GM12878 (cell line): ENCODE measurements around the gene AGMAT. TPM values are rescaled to one million over a fixed set of nuclear protein-coding genes. Genes with fewer than 3 reads are reported as not detected.

ENCODE experiments used
- ASH2L ChIP-seq: fragments of 300-600, 200-600 bp; sonication (generic); IDR thresholded peaks from 2 replicates; pipeline ENCODE4 v1.6.1; 2017; ENCODE audit warnings: low read depth, mild to moderate bottlenecking, borderline replicate concordance
- BCL11A ChIP-seq: IDR thresholded peaks from 2 replicates; pipeline ENCODE4 v1.6.1; 2011; ENCODE audit warnings: low read depth, low read length
- BMI1 ChIP-seq: fragments of 450-650 bp; IDR thresholded peaks from 2 replicates; pipeline ENCODE4 v1.6.1; 2016; ENCODE audit warnings: mild to moderate bottlenecking, moderate library complexity, borderline replicate concordance
- CEBPB ChIP-seq, 2 experiments: fragments of 150-350 bp in 1 of 2; IDR thresholded peaks; 2 replicates each; pipeline ENCODE4 v1.6.1; 2012 to 2014; ENCODE audit warnings: low read depth in 2 of 2, low read length in 2 of 2, borderline replicate concordance in 1 of 2, inconsistent platforms in 1 of 2
- CHD2 ChIP-seq: IDR thresholded peaks from 2 replicates; pipeline ENCODE4 v1.6.1; 2011; ENCODE audit warnings: low read depth, low read length, improper control_type of control experiment, borderline replicate concordance
- CREM ChIP-seq: IDR thresholded peaks from 2 replicates; pipeline ENCODE4 v1.6.1; 2014; ENCODE audit warnings: antibody characterized with exemption, low read depth
- FOS ChIP-seq: IDR thresholded peaks from 3 replicates; pipeline ENCODE4 v1.6.1; 2011; ENCODE audit warnings: borderline replicate concordance; ENCODE audit not compliant: insufficient read length; ENCODE audit errors: extremely low read depth
- GABPA ChIP-seq: IDR thresholded peaks from 2 replicates; pipeline ENCODE4 v1.6.1; 2014; ENCODE audit warnings: antibody characterized with exemption, low read depth, mild to moderate bottlenecking, inconsistent platforms
- KLF5 ChIP-seq: fragments of 450-650 bp; IDR thresholded peaks from 2 replicates; pipeline ENCODE4 v1.6.1; 2014; ENCODE audit warnings: mild to moderate bottlenecking; ENCODE audit not compliant: partially characterized antibody
- MYB ChIP-seq: fragments of 150-350 bp; IDR thresholded peaks from 2 replicates; pipeline ENCODE4 v1.6.1; 2014; ENCODE audit warnings: mild to moderate bottlenecking, low read depth, low read length, borderline replicate concordance
- NFIC ChIP-seq: IDR thresholded peaks from 2 replicates; pipeline ENCODE4 v1.6.1; 2012; ENCODE audit warnings: low read depth, mild to moderate bottlenecking, inconsistent platforms, low read length, moderate library complexity
- NFYA ChIP-seq: IDR thresholded peaks from 2 replicates; pipeline ENCODE4 v1.6.1; 2011; ENCODE audit warnings: low read depth, mild to moderate bottlenecking, low read length, improper control_type of control experiment, borderline replicate concordance
- NRF1 ChIP-seq: conservative IDR thresholded peaks from 2 replicates; pipeline ENCODE4 v1.6.1; 2011; ENCODE audit warnings: mild to moderate bottlenecking, low read depth, low read length, improper control_type of control experiment
- POLR2AphosphoS2 ChIP-seq: IDR thresholded peaks from 2 replicates; pipeline ENCODE4 v1.6.1; 2011; ENCODE audit warnings: low read depth, mild to moderate bottlenecking, low read length, improper control_type of control experiment, moderate library complexity
- POU2F2 ChIP-seq: IDR thresholded peaks from 3 replicates; pipeline ENCODE4 v1.6.1; 2011; ENCODE audit warnings: low read depth, mild to moderate bottlenecking, low read length, borderline replicate concordance
- RCOR1 ChIP-seq: conservative IDR thresholded peaks from 2 replicates; pipeline ENCODE4 v1.6.1; 2012; ENCODE audit warnings: low read depth, low read length, improper control_type of control experiment
- RFX5 ChIP-seq: IDR thresholded peaks from 2 replicates; pipeline ENCODE4 v1.6.1; 2011; ENCODE audit warnings: low read depth, low read length, improper control_type of control experiment
- SIX5 ChIP-seq: IDR thresholded peaks from 2 replicates; pipeline ENCODE4 v1.6.1; 2011; ENCODE audit warnings: mild to moderate bottlenecking, low read depth, low read length, moderate library complexity; ENCODE audit not compliant: severe bottlenecking
- SMAD1 ChIP-seq: fragments of 450-650 bp; IDR thresholded peaks from 2 replicates; pipeline ENCODE4 v1.6.1; 2018; ENCODE audit warnings: mild to moderate bottlenecking, low read depth; ENCODE audit not compliant: partially characterized antibody
- SUPT20H ChIP-seq: IDR thresholded peaks from 2 replicates; pipeline ENCODE4 v1.6.1; 2011; ENCODE audit warnings: low read depth, mild to moderate bottlenecking, low read length, moderate library complexity, borderline replicate concordance; ENCODE audit not compliant: control insufficient read depth
- ZBED1 ChIP-seq: IDR thresholded peaks from 2 replicates; pipeline ENCODE4 v1.6.1; 2016; ENCODE audit warnings: borderline replicate concordance
- ZNF24 ChIP-seq: fragments of 450-650 bp; IDR thresholded peaks from 2 replicates; pipeline ENCODE4 v1.6.1; 2017; ENCODE audit warnings: antibody characterized with exemption, mild to moderate bottlenecking
- polyA plus RNA-seq, 11 experiments: library from polyadenylated mRNA; depleted of rRNA in 4 of 11; unstranded in 6 of 11; stranded (reverse) in 5 of 11; fragments of >200 nt; fragmentation: Nextera tagmentation in 4 of 11; fragmentation: Illumina TruSeq in 1 of 11; extraction: Ambion mirVana in 4 of 11; extraction: Trizol in 1 of 11; gene quantifications; 1 replicate in 1 of 11; 2 replicates in 10 of 11; pipeline versions ENCODE4 v1.2.1 to v1.2.3, GENCODE V29; 2011 to 2016; ENCODE audit warnings: inconsistent platforms in 2 of 11, missing spikeins in 2 of 11, low read depth in 1 of 11
- total RNA-seq, 4 experiments: library from RNA; depleted of rRNA in 3 of 4; stranded (reverse); fragments of >200 nt in 3 of 4; fragmentation: Illumina TruSeq in 1 of 4; extraction: Trizol in 1 of 4; gene quantifications; 2 replicates each; pipeline versions ENCODE4 v1.2.1 to v1.2.3, GENCODE V29; 2013 to 2021
- TF ChIP-seq, protein P1 (sequence below): fragments of 150-350 bp; IDR thresholded peaks from 2 replicates; pipeline ENCODE4 v1.6.1; 2016; ENCODE audit warnings: low read depth, low read length
- TF ChIP-seq, protein P2 (sequence below): IDR thresholded peaks from 2 replicates; pipeline ENCODE4 v1.6.1; 2011; ENCODE audit warnings: mild to moderate bottlenecking, low read depth, low read length, moderate library complexity; ENCODE audit not compliant: insufficient replicate concordance

The AGMAT gene
- total and polyA plus RNA-seq, 10 of the 15 experiments (the other 5 are each of a cell fraction or from before 2014, with no cell fraction given), result 0.47 to 7.9 (median 4.7) TPM

DNA sequence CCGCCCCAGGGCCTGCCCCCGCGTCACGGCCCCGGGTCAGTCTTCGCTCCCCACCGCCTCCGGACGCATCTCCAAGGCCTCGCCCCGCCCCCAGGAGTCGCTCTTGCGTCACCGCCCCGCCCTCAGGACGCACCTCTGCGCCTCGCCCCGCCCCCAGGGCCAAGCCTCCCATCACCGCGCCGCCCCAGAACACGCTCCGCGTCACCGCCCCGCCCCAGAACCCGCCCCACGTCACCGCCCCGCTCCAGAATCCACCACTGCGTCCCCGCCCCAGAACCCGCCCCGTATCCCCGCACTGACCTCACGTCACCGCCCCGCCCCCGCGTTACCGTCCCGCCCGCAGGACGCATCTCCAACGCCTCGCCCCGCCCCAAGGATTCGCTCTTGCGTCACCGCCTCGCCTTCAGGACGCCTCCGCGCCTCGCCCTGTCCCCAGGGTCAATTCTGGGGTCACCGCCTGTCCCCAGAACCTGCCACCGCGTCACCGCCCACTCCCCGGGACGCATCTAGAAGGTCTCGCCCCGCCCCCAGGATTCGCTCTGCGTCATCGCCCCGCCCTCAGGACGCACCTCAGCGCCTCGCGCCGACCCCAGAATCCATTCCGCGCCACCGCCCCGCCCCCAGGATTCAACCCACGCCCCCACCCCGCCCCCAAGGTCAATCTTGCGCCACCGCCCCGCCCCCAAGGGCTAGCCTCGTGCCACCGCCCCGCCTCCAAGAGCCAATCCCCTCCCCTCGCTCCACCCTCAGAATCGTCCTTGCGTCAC, 60.4 kb downstream of the AGMAT start (continued):
- TF ChIP-seq NRF1 (no peak), FOS (no peak), RCOR1 (no peak), SMAD1 (no peak), SUPT20H (no peak), ZBED1 (no peak), SIX5 (no peak), CREM (peak; percentile 87; the same call in 1 of the 2 replicates), NFIC (no peak), POLR2AphosphoS2 (no peak), ASH2L (no peak), CEBPB (IDR thresholded peaks at IDR 0.05; ENCODE audit: borderline replicate concordance in 1 of 2, low read depth in 2 of 2, low read length in 2 of 2) (peak in 1 of 2 experiments; percentile 7; a peak in 1 of 4 replicates), BCL11A (no peak), KLF5 (no peak), GABPA (no peak), NFYA (no peak), POU2F2 (0 out of 3 replicates have a peak, but pooled peaks have one; percentile 14), RFX5 (no peak), MYB (no peak), BMI1 (no peak), ZNF24 (no peak), CHD2 (peak; percentile 64; the same call in 1 of the 2 replicates)
- TF ChIP-seq, protein P1, sequence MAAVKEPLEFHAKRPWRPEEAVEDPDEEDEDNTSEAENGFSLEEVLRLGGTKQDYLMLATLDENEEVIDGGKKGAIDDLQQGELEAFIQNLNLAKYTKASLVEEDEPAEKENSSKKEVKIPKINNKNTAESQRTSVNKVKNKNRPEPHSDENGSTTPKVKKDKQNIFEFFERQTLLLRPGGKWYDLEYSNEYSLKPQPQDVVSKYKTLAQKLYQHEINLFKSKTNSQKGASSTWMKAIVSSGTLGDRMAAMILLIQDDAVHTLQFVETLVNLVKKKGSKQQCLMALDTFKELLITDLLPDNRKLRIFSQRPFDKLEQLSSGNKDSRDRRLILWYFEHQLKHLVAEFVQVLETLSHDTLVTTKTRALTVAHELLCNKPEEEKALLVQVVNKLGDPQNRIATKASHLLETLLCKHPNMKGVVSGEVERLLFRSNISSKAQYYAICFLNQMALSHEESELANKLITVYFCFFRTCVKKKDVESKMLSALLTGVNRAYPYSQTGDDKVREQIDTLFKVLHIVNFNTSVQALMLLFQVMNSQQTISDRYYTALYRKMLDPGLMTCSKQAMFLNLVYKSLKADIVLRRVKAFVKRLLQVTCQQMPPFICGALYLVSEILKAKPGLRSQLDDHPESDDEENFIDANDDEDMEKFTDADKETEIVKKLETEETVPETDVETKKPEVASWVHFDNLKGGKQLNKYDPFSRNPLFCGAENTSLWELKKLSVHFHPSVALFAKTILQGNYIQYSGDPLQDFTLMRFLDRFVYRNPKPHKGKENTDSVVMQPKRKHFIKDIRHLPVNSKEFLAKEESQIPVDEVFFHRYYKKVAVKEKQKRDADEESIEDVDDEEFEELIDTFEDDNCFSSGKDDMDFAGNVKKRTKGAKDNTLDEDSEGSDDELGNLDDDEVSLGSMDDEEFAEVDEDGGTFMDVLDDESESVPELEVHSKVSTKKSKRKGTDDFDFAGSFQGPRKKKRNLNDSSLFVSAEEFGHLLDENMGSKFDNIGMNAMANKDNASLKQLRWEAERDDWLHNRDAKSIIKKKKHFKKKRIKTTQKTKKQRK, result no peak
- TF ChIP-seq, protein P2, sequence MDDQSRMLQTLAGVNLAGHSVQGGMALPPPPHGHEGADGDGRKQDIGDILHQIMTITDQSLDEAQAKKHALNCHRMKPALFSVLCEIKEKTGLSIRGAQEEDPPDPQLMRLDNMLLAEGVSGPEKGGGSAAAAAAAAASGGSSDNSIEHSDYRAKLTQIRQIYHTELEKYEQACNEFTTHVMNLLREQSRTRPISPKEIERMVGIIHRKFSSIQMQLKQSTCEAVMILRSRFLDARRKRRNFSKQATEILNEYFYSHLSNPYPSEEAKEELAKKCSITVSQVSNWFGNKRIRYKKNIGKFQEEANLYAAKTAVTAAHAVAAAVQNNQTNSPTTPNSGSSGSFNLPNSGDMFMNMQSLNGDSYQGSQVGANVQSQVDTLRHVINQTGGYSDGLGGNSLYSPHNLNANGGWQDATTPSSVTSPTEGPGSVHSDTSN, result no peak
